ENCODE measurements around the gene CXCR3.

DNA sequence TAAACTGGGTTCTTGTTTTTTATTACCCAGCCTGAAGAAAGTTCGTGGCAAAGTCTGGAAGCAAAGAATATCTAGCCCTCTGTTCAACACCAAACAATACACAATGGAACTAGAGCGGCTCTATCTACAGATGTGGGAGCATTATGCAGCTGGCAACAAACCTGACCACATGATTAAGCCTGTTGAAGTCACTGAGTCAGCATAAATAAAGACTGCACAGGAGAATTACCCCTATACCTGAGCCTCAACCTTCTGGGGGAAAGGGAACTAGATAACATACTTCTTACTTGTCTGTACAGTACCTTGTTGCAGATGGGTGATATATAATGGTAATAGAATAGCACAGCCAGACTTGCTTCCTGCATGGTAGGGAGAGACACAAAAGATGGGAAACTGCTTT lies 44.7 kb downstream of the CXCR3 start:
- TF ChIP-seq TAF1 (IDR thresholded peaks at IDR 0.05; ENCODE audit: borderline replicate concordance, low read depth, low read length) (no peak), BACH1 (IDR thresholded peaks at IDR 0.05; ENCODE audit: borderline replicate concordance) (no peak)
